Non-pigmented ciliary epithelial cell (primary cell): Measurements from ENCODE around the gene SLC6A6.
"Not testable (repeated sequence)": the region's sequence is repeated elsewhere in the genome, so short reads cannot be mapped to it uniquely, and the experiment has no call there.

Source experiments
- DNase-seq: peaks from one replicate; pipeline ENCODE4 v3.0.0-alpha.2; 2010; ENCODE audit warnings: low read depth

SLC6A6 gene

DNA sequence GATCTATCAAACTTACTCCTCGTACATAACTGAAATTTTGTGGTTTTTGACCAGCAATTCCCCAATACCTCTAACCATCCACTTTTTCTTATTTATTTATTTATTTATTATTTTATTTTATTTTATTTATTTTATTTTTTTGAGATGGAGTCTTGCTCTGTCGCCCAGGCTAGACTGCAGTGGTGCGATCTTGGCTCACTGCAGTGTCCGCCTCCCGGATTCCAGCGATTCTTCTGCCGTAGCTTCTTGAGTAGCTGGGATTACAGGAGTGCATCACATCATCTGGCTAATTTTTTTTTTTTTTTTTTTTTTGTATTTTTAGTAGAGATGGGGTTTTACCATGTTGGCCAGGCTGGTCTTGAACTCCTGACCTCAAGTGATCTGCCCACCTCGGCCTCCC, 35.3 kb downstream of the SLC6A6 start:
- not testable (repeated sequence) for DNase-seq

DNA sequence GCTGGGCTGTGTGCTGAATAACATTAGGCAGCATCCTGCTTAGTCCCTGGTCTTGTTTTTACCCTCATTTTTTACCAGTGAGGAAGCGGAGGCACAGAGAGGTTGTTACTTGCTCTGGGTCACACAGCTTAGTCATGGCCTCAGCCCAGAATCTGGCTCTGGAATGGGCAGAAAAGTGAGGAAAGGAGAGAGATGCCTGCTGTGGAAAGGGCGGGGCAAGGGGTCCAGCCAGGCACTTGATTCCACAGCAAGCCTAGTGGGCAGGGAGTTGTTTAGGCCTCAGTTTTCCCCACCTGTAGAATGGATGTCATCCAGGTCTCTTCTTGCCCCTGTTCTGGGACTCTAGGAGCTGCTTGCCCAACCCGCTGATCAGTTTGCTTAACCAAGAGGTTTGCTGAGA, 35.9 kb downstream of the SLC6A6 start:
- no peak for DNase-seq

DNA sequence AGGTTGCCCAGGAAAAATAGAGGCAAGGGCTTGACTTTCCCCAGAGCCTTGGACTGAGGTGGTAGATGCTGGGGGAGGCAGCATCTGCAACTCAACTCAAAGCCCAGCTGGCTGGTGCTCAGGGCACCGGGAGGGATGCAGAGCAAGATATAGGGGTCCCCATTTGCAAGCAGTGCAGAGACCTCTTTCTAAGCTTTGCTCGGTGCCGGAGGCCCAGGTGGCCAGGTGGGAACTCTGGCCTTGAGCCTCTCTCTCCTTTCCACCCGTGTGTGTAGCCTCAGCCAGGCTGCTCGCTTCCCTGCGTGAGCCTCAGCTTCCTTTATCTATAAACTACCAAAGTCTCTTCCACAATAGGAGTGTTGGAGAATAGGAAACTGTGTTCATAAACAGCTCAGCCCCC, 36.5 kb downstream of the SLC6A6 start:
- no peak for DNase-seq

DNA sequence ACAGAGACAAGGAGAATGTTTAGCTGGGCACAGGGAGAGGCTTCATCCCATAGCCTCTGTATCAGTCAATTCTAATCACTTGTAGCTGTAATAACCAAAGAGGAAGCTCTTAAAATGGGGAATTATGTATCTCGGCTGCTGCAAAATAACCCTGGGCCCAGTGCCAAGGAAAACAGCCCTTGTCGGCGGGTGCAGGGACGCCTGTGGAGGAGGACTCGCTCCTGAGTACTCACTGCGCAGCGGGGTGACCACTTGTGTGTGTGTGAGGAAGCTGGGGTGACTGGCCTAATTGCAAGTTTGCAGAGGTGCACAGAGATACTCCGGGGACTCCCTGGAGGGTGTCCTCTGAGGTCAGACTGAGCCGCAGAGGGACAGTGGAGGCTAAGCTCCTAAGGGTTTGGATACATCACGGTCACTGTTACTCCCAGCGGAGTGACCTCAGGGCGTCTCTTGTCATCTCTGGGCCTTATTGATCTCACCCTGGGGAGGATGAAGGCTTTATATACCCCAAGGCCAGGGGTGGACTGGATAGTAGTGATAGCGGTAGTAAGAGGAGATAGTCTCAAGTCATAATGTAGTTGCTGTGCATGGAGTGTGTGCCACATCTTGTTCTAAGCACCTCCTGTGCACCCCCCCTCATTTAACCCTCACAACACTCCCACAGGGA, 37.2 kb downstream of the SLC6A6 start:
- DNase-seq, result peak; percentile 41

DNA sequence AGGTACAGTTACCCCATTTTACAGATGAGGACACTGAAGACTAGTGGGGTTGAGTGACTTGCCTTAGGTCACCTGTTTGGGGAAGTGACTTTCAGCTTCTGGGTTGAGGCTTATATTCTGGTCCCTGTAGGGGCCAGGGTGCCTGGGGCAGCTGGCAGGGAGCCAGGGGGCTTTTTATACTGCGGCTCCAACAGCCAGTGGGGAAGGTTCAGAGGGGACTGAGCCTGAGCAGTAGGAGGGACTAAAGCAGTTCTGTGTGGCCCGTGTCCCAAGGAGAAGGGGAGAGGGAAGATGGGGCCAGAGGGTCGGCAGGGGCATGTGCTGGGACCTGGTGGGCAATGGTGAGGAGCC, 37.7 kb downstream of the SLC6A6 start:
- DNase-seq, result no peak

DNA sequence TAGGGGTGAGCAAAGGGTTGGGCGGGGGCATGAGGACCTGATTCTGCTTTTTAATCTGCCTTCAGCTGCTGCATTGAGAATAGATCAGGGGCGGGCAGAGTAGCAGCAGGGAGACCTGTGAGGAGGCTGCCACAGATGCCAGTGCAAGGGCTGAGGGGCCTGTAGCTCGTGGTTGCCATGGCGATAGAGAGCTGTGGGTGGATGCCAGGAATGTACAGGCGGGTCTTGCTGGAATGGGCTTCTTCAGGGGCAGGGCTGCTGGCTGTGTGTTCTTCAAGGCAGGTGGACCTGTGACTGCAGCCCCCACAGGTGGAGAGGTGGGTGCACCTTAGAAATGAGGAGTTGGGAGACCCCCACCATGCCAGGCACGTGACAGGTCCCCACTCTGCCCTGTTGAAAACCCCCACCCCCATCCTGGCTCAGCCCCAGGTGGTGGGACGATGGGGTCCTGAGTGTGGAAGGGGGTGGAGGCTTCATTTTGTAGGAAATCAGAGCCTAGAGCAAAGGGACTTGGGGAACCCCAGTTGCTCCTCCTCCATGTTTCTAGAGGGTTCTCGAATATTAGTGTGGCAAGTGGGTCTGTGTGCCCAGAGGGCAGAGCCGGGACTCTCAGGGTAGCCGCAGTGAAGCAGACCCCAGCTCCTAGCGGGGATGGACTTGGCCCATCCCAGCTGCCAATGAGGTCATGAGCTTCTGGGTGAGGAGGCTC, 38.3 kb downstream of the SLC6A6 start:
- no peak for DNase-seq

DNA sequence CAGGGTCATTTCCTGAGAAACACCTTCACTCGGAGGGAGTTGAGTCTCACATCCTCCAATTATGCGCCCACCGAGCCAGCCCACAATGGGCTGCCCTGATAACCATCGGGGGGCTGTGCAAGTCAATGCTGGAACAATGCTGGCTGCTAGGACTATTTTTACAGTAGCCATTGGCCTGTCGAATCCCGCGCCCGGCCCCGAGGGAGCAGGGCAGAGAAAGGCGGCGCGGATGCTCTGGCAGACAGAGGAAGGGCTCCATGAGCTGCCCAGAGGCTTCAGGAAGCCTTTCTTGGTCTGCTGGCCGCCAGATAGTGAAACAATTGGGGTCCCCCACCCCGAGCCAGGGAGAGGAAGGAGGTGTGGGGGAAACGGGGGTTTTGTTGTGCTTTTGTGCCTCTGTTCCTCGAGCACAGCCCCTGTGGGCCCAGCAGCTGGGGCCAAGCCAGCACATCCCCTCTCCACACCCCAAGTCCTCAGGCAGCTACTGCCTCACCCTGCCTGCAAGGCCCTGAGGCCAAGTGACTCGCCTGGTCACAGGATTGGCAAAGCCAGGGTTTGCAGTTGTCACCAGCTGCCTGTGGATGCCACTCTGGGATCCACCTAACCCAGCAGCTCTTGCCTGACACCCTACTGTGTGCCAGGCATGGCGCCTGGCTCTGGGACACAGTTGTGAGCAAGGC, 39.0 kb downstream of the SLC6A6 start:
- DNase-seq, result no peak

DNA sequence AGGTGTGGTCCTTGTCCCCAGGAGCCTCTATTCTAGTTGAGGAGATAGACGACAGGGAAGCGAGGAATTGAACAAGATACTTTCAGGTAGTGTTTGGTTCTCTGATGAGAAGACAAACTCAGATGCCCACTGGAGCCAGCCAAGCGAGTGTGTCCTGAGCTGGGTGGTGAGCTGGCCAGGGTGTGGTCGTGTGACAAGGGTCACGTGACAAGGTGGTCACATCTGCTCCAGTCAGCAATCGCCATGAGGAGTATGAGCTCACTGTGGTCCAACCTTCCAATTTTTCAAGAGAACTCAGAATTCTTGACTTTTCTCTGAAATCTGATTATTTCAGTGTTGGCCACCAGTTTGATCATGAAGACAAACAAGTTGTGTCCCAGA, 39.5 kb downstream of the SLC6A6 start:
- DNase-seq, result no peak

DNA sequence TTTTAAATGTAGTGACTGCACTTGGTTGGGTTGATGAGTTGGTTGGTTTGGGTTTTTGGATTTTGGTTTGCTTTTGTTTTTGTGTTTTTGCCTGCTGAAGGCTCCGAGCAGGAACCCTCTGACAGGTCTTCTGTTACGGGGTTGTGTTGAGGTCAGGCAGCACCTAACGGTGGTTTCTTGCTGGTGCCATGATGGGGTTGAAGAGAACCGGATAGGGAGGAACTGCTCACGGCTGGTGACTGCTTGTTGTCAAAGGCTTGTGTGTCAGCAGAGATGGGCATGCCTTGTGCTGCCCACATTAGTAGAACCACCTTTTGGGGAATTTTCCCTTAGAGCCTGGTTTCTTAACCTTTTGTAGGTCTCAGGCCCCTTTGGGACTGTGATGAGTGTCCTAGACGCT, 42.0 kb downstream of the SLC6A6 start:
- DNase-seq, result no peak

DNA sequence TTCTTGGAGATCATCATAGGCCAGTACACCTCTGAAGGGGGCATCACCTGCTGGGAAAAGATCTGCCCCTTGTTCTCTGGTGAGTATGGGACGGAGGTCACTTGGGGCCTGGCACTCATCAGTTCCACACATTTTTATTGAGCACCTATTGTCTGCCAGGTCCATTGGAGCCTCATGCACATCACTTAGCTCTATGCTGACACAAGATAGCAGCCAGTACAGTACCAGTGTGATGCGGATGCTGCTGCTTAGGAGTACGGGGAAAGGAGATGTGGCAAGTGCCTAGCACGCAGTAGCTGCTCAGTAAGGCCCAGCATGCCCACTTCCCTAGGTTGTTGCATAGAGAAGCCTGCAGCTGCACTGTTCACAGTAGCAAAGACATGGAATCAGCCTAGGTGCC, 43.4 kb downstream of the SLC6A6 start:
- DNase-seq, result no peak

DNA sequence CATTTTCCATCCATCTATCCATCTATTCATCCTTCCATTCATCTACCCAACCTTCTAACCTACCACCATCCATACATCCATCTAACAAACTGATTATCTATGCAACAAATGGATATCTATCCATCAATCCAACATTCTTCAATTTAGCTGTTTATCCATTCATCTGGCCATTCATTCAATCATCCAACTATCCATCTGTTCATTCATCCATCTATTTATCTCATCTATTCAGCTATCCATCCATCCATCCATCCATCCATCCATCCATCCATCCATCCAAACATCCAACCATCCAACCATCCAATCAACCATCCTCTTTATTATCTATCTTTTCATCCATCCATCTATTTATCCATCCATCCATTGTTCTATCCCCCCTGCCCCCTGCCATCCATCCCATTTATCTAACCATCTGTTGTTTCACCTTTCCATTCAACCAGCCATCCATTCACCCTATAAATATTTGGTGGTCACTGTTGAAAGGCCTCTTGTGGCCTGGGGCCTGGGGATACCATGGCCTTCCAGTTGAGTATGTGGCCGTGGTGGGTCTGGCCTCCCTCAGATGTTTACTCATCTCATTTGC, 44.7 kb downstream of the SLC6A6 start:
- no peak for DNase-seq

DNA sequence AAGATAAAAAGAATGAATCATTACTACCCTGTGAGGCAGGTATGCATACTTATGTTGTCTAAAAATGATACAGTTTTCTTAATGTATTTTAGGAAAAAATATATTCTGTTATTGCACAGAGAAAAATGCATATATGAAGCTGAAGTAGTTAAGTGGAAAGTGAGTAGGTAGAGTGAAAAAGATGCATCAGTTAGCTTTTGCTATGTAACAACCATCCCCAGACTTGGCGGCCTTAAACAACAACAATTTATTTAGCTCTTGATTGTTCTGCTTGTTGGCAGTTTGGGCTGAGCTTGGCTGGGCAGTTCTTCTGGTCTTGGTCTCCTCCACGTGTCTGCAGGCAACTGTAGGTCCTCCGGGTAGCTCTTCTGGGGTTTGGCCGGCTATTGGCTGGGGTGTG, 45.7 kb downstream of the SLC6A6 start:
- no peak for DNase-seq

DNA sequence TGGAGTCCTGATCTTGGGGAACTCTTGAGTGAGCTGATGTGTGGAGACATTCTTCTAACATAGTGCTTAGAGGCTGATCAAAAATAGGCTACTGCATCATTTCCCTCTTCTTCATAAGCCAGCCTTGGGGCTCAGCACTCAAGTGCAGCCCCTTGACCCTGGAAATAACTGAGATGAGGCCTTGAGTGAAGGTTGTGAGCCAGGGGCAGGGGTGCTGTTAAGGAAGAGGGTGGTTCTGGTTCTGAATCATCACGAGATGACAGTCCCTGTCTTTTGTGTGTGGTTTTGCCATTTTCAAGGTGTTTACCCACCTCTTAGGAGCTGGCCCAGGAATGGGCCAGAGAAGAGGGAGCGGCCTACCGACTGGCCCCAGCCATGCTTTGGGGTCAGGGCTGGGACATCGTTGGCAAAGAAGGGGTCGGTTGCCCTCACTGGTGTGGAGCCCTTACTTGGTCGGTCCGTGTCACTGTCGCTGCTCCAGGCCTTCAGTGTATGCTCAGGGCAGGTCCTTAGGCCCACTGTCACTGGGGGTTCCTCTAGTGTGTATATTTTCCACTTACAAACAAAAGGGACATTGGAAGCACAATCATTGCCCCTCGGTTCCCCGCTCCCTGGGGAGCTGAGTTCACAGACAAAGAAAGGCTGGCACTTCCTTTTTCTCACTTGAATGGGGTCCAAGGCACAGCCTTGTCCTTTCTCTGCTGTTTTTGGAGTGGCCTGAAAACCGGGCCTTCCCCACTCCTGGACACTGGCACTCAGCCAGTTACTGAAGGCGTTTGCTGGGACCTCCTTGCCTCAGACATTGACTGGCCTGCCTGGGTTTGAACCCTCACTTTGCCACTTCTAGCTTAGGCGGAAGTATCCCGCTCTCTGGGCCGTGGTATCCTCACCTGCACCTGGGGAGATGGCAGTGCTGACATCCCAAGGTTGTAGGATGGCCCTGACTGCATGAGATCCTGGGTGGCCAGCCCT, 46.6 kb downstream of the SLC6A6 start:
- no peak for DNase-seq

DNA sequence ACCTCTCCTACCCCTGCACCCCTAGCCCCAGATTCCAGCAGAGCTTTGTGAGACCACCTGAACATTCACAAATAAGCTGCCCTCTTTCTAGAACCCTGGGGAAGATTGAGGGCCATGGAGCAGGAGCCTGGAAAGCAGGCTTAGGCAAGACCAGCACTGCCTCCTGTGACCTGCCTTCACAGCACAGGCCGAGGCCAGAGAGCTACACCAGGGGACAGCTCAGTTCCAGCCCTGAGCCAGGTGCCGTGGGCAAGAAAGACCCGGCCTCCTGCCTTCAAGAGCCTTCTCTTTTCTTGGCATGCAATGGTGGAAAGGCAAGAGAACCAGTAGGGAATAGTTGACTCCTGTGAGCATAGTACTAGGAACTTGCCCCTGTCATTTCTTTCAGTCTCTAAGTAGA, 48.1 kb downstream of the SLC6A6 start:
- DNase-seq, result no peak

DNA sequence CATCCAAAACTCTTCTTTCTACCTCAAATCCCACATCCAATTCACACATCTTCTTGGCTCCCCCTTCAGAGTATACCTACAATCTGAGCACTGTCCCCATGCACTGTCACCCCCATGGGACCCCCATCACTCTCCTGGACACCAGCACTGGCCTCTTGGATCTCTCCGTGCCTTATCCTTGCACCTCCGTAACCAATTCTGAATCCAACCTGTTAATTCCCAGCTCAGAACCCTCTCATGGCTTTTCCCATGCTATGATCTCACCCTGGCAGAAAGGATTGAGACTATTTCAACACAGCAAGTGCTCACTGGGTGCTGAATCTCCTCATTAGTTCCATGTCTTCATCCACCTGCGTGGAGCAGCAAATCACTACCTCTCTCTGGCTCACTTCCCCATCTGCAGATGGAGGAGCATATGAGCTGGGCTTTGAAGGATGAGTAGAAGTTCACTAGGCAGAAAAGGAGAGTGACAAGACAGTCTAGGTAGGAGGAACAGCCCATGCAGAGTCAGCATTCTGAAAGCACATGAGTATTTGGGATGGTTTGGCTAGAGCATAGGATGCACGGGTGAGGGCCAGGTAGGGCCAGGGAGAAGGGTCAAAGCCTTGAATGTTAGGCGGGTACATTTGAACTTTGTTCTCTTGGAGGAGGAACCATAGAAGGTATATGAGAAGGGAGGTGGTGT, 48.7 kb downstream of the SLC6A6 start:
- no peak for DNase-seq

DNA sequence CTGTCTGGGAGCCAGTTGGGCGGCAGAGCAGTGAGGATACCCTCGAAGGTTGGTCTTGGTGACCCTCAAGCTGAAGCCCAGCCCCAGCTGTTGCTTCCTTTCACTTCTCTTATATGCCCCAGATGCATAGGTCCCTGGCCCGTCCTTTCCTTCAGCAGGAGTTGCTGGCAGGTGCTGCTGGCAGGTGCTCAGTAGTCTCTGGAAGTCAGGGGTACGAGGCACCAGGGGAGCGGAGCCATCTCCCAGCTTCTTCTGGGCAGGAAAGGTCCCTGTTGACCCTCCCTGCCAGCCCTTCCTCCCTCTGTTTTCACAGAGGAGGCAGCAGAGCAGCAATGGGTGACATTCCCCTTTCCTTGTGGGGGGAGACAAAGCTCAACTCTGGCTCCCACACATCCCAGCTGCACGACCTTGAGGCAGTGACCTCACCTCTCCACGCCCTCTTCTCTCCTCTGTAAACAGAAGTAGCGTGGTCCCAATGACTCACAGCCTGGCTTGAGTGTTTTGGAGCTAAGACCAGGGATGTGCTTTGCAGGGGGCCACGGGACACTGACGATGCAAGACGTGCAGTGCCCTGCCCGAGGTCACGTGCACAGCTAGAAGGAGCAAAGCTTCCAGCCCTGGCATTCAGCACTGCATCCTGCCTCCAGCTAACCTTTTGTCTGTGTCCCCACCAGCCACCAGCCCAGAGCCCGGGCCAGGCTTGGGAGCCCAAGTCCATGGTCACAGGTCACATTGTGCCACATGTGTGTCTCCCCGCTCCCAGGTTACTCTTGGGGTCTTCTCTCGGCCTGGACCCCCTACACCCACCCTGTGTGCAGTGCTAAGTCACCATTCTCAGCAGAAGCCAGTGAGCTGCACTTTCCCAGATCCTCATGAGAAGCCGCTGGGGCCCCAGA, 49.7 kb downstream of the SLC6A6 start:
- peak; percentile 63 for DNase-seq

DNA sequence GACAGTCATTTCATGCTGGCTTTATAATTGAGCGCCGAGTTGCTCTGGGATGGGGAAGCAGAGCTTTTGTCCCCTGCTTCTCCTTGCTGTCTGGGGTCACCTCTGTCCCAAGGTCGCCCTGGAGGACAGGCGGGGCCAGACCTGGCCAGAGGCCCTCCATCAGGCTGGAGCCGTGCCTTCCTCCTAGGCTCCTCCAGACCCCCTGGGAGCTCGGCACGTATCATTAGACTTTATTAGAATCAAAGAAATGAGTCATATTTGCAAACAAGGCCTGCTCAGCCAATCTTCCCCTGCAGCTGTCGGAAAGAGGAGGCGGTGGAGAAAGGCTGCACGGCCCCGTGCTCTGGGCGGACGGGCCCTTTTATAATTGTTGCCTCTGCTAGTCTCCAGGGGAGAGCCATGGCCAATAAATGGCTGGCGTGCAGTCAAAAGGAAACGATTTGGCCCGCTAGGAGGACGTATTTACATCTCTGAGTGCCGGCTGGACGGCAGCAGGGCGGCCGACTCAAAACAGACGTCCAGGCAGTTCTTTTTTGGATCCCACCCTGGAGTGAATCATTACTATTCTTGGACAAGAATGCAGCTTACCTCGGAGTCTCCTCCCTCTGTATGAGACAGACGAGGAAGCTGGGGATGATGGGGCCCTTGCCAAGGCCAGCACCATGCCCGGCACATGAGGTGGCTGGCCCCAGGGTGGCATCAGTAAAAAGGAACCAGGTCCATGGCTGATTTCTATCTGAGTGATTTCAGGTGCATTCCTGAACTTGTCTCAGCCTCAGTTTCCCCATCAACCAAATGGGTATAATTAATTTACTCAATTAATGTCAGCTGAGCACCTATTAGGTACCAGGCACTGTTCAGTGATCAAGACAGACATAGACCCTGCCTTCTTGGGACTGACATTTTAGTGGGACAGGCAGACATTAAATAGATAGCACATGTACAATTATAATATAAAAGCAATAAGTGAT, 50.6 kb downstream of the SLC6A6 start:
- peak; percentile 81 for DNase-seq

DNA sequence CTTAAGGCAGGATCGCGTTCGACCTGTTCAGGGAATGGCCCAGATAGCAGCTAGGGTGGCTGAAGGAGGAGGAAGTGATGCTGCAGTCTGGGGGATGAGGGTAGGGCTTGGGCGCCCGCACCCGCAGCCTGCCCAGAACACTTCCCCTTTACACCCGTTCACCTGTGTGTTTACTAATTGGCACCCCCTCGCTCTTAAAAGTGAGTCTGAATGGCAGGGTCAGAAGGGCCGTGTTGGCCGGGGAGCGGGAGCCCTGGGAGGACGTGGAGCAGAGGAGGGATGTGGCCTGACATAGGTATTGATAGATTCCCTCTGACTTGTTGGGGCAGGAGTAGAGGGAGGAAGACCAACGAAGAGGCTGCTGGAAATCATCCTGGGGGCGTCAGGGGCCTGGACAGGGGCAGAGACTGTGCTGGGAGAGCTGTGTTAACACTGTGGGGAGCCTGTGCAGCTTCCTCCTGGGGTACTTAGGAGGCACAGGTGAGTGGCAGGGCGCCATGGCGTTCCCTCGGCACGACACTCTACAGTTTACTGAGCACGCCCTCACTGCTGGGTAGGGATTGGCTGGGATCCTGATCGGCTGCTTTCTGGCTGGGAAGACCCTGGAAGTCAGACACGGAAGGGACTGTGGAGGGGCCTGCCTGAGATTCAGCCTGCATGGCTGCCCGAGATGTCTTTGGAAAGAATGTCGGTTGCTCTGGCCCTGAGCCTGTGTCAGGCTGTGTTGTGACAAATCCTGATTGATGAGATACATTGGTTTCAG, 51.7 kb downstream of the SLC6A6 start:
- no peak for DNase-seq
